HG03558 (cell line): Measurements from ENCODE around the gene SLC6A3.

Experiments used
- ATAC-seq: cut with Tn5 transposase; IDR thresholded peaks from one replicate; pipeline ENCODE4 v1.9.1; 2021; ENCODE audit warnings: moderate number of reproducible peaks; ENCODE audit not compliant: unreplicated experiment; ENCODE audit errors: extremely low read depth

SLC6A3 gene

DNA sequence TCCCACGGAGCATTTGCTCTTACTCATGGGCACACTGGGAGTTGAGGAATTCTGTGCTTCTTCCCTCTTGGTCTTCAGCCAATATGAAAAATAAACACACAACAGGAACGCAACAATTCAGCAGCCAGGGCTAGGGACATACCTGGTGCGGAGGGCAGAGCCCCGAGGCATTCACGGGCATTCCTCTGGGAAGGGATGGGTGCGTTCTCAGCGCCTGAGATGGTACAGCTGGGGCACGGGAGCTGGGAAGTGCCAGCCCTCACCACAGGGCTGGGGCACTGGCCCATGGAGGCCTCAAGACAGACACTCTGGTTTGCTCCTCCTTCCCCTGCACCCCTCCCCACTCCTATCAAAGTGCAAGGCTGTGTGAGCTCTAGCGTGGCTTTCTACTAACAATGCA is 2.1 kb downstream of the SLC6A3 start:
- ATAC-seq: no peak

GRCh38 chr5:1442222-1443145 is 2.8 kb downstream of the SLC6A3 start:
- no peak for ATAC-seq

GRCh38 chr5:1441166-1441865 is 3.9 kb downstream of the SLC6A3 start:
- ATAC-seq: no peak

DNA sequence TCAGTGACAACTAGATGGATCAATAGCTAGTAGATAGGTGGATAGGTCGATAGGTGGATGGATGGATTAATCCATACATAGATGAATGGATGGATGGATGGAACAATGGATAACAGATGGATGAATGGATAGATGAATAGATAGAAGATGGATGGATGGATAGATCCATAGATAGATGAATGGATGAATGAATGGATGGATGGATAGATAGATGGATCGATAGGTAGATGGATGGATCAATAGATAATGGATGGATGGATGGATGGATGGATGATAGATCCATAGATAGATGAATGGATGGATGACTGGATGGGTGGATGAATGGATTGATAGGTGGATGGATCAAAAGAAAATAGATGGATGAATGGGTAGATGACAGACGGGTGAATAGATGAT is 5.1 kb downstream of the SLC6A3 start:
- no peak for ATAC-seq

GRCh38 chr5:1439388-1440097 is 5.7 kb downstream of the SLC6A3 start:
- ATAC-seq: no peak

DNA sequence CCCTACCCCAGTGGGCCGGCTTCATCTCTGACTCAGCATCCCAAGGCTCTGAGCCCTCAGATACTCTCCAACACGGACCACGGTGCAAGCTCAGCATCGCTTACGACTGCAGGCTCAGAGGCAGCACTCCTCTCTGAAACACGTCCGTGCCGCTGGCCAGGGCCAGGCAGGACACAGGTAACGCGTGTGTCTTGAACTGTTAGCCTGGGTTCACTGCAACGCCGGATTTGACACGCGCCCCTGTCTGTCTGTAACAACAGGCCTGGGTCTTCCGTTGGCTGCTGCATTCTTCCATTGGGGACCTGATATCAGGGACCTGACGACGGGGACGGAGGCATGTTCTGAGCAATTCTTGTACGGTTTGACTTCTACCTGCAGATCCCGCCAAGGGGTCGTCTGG is 6.4 kb downstream of the SLC6A3 start:
- no peak for ATAC-seq

DNA sequence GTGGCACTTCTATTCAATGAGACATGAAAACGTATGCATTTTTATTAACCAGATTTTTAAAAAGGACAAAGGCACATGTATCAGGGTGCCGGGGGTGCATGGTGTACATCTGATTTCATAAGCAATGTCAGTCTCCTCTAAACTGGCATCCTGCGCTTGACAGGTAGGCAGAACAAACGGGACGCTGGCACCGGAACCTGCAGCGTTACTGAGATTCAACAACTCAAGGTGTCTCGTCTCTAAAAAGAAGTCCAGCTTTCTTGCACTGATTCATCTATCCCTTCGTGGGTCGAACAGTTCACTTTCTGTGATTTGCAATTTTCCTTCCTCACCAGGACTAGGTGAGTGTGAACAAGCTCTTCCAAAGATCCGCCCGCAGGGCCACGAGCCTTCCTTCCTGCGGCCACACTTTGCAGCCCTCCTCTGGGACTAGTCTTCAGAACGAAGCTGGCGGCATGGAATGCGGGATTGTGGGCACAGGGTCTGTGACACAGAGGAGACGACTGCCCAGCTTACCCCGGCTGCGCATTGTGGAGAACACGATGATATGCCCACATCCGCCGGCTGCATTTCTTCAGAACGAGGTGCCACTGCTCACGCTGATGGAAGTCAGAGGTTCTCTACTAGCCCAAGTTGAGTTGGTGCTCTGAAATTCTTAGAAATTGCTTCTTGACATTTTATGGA is 7.2 kb downstream of the SLC6A3 start:
- ATAC-seq: no peak

DNA sequence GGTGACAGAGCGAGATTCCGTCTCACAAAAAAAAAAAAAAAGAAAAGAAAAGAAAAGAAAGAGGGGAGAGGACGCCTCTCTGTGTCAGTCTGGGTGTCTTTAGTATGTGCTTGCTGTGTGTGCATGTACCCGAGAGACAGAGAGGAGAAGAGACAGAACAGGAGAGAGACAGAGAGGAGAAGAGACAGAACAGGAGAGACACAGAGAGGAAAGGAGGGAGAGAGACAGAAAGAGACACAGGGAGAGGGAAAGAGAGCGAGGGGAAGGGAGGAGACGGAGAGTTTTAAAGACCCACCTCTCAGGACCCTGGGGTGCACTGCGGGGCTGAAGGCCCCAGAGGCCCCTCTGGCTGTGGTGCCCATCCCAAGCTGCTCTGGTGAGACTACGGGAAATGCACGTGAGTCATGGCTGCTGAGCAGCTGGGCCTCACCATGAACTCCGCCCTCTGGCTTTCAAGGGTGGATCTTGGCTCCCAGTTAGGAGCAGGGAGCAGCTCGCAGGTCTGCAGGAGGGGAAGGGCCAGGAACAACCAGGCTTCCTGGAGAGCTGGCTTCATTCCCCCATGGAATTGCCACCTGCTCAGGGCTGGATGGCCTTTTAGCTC is 7.9 kb downstream of the SLC6A3 start:
- no peak for ATAC-seq

- ATAC-seq: no peak
Observed at GRCh38 chr5:1436681-1437080, 8.6 kb downstream of the SLC6A3 start.

- ATAC-seq: no peak
Observed at GRCh38 chr5:1436036-1436435, 9.2 kb downstream of the SLC6A3 start.

DNA sequence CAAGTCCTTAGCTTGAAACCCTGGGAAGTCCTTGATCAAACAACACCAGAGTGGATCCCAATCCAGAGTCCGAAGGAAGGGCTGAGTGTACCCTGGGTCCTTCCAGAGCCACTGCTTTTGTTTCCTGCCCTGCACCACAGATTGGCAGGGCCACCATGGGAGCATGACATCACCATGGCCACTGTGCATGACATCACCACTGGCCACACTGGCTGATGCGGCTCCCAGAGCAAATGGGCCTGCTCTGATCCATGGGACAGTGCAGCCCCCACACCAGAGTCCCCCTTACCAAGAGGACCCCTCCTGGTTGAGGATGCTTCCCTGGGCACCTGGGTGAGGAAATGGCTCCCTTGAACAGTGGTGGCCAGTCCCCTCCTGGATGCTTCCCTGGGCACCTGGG is 9.9 kb downstream of the SLC6A3 start:
- ATAC-seq: no peak

- ATAC-seq: no peak
Observed at GRCh38 chr5:1432296-1432695, 12.9 kb downstream of the SLC6A3 start.

- no peak for ATAC-seq
Observed at GRCh38 chr5:1431896-1432295, 13.3 kb downstream of the SLC6A3 start.

DNA sequence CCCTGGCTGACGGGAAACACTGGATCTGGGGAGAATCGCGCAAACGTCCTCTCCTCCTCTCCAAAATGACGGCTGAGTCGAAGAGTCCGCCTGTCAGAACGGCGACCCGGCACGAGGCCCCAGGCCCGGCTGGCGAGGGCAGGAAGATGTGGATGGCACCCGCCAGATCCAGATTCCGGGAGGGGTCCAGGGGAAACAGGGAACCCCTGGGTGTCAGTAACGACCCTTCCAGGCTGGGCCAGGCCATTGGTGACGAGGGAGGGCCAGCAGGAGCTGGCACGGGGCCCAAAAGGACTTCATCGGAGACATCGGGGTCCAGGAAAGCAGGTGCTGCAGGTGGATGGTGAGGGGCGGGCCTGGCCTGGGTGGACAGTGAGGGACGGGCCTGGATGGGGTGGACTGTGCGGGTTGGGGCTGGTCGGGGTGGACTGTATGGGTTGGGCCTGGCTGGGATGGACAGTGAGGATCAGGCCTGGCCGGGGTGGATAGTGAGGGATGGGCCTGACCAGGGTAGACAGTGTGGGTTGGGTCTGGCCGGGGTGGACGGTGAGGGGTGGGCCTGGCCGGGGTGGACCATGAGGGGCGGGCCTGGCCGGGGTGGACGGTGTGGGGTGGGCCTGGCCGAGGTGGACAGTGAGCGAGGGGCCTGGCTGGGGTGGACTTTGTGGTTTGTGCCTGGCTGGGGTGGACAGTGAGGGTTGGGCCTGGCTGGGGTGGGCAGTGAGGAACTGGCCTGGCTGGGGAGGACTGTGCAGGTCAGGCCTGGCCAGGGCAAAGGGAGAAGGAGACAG is 14.0 kb downstream of the SLC6A3 start:
- ATAC-seq: no peak

DNA sequence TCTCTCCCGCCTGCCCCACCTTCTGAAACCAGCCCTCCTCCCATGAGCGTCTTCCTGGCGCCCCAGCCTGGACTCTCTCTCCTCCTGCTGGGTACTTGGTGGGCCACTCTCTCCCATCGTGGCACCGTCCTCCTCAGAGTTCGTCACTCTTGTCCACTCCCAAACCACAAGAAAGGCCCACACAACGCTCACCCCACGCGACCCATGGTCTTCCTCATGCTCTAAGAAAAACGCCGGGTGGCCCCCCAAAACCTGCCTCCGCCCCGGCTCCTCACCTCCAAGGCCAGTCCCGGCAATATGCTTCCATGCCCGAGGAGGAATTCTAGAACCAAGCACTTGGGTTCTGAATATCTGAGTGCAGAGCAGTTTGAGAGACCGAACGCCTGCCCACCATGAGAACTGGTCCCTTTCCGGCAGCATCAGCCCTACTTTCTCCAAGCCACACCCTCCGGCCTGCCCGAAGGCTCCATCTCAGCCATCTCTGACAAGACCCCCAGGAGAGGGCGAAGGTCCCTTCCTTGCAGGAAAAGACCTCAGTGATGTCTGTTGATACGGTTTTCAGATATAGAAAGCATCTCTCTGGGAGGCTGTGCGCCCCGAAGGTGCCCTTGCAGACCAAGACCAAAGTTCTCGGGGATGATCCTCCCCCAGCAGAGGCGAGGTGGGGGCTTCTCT is 15.0 kb downstream of the SLC6A3 start:
- ATAC-seq: no peak

- no peak for ATAC-seq
Observed at GRCh38 chr5:1429496-1429895, 15.7 kb downstream of the SLC6A3 start.

GRCh38 chr5:1429066-1429465 is 16.2 kb downstream of the SLC6A3 start:
- ATAC-seq: no peak

DNA sequence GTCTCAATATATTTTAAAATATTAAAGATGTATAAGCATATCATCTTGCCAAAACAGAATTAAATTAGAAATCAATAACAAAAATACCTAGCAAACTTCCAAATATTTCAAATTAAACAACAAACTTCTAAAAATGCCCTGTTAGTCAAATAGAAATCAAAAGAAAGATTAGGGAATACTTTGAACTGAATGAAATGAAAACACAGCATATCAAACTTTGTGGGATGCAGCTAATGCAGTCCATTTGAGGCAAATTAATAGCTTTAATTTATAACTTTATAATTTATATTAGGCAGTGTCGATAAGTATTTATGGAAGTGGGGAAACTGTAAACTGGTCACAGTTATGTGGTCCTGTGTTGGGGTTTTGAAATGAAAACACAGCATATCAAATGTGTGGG is 17.1 kb downstream of the SLC6A3 start:
- ATAC-seq: no peak

DNA sequence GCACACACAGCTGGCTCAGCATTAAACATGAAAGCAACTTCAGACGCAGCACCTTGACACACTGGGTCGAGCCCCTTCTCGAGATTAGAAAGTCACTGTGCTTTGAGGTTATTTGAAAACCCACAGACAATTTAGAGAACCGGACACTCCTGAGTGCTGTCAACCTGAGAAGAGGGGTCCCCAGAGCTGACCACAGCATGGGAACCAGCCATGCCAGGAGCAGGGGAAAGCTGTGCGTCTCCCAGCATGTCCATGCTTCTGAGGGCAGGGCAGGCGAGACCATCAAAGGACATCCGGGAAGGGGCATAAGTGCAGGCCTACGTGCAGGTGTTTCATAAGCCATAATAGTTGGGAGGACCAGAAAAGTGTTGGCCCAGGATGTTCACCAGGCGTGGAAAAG is 20.5 kb downstream of the SLC6A3 start:
- no peak for ATAC-seq
